ENCODE data around the gene FAM76B. TPM values are rescaled to one million over a fixed set of nuclear protein-coding genes. Genes with fewer than 3 reads are reported as not detected.

The FAM76B gene
- total RNA-seq, 1 donor from 2014 or later = 6.5 TPM

DNA sequence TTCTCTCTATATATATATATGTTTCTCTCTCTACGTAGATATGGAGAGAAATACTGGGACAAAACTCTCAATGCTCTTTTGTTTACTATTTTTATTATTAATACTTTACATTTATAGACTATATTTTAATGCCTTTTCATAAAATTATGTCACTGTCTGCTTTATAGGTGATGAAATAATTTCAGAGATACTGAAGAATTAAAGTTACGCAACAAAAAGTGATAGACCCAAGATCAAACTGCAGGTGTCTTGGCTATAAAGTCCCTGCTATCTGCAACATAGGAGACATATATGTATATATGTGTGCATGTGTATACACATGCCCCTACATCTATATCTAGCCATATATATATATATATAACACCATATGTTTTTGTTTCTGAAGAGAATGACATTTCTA lies 60.8 kb downstream of the FAM76B start:
- no peaks in the 10 kb centered on the region for H3K4me1 ChIP-seq
- H3K27ac ChIP-seq = no peak overlapping the region
- no peak overlapping the region for H3K4me3 ChIP-seq
- TF ChIP-seq, protein P1, sequence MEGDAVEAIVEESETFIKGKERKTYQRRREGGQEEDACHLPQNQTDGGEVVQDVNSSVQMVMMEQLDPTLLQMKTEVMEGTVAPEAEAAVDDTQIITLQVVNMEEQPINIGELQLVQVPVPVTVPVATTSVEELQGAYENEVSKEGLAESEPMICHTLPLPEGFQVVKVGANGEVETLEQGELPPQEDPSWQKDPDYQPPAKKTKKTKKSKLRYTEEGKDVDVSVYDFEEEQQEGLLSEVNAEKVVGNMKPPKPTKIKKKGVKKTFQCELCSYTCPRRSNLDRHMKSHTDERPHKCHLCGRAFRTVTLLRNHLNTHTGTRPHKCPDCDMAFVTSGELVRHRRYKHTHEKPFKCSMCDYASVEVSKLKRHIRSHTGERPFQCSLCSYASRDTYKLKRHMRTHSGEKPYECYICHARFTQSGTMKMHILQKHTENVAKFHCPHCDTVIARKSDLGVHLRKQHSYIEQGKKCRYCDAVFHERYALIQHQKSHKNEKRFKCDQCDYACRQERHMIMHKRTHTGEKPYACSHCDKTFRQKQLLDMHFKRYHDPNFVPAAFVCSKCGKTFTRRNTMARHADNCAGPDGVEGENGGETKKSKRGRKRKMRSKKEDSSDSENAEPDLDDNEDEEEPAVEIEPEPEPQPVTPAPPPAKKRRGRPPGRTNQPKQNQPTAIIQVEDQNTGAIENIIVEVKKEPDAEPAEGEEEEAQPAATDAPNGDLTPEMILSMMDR (IDR thresholded peaks at IDR 0.05) = no peak
- intact Hi-C loops (cut with DNase I) = no loop called here
- no peaks in the 10 kb centered on the region for H3K9me3 ChIP-seq
- no peaks in the 10 kb centered on the region for H3K36me3 ChIP-seq
- no peaks in the 10 kb centered on the region for H3K27me3 ChIP-seq
- no peak for DNase-seq (ENCODE audit: low spot score in 2 of 2)

DNA sequence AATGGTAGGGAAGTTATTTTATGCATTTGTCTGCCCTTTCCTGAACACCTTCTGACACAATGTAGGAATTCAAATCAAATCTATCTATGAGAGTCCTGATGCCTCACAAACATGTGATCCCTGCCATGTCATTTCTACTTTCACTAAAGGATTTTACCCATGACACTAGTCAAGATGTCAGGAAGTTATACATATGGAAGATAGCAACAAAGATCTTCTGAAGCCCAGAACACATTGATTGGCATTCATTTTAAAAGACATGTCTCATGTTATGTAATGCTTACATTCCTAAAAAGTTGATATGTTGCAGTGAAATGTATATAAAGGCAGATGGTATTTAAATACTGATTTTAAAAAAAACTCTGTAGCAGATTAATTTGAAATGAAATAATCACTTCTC lies 61.5 kb downstream of the FAM76B start:
- no peaks in the 10 kb centered on the region for H3K9me3 ChIP-seq
- TF ChIP-seq, protein P1 (IDR thresholded peaks at IDR 0.05) = no peak
- no peaks in the 10 kb centered on the region for H3K36me3 ChIP-seq
- intact Hi-C loops (cut with DNase I) = no loop called here
- H3K4me3 ChIP-seq = no peak overlapping the region
- H3K4me1 ChIP-seq = no peaks in the 10 kb centered on the region
- H3K27me3 ChIP-seq = no peaks in the 10 kb centered on the region
- H3K27ac ChIP-seq = no peak overlapping the region
- DNase-seq (ENCODE audit: low spot score in 2 of 2) = no peak

DNA sequence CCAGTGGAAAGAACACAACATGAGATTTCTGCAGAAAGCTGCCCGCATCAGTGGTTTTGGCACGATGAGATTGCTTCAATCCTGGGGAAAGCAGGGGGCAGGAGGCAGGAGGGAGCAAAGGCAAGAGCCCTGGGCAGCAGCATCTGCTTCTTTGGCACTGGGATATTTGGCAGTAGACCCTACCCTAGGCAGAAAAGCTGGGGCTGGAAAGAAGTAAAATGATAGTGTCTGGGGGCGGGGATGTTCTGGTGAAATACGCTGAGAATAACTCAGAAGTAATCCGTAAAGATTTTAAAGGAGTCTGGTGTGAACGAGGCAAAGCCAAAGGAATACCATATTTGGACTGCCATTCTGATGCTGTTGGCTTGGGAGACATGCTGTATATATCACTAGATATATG lies 62.0 kb downstream of the FAM76B start:
- Histone ChIP-seq H3K4me1 (no peaks in the 10 kb centered on the region), H3K27ac (peak overlapping the region in 1 of 2 donors; percentile 4), H3K4me3 (peak overlapping the region in 1 of 2 donors; percentile 42), H3K9me3 (no peaks in the 10 kb centered on the region), H3K27me3 (no peaks in the 10 kb centered on the region), H3K36me3 (no peaks in the 10 kb centered on the region)
- no peak for DNase-seq (ENCODE audit: low spot score in 2 of 2)
- TF ChIP-seq, protein P1 (IDR thresholded peaks at IDR 0.05) = no peak
- intact Hi-C loops (cut with DNase I) = no loop called here

DNA sequence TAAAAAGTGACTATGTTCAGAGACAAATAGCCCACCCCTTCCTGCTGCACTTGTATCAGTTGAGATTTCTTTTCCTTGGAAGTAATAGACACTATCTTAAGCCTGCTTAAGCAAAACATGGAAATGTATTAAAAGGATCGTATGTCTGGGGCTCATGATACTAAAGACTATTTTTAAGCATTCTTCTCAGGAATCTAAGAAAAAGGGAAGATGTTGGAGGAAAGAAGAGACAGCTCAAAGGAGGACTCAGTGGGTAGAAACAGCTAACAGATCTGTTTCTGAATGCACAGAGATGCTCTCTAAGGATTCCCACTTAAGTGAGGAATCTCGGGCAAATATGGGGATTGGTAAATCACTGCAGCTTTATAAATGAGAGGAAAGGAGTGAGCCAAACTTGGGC lies 62.5 kb downstream of the FAM76B start:
- intact Hi-C loops (cut with DNase I) = no loop called here
- no peak overlapping the region for H3K27ac ChIP-seq
- no peaks in the 10 kb centered on the region for H3K27me3 ChIP-seq
- no peak for DNase-seq (ENCODE audit: low spot score in 2 of 2)
- no peaks in the 10 kb centered on the region for H3K9me3 ChIP-seq
- H3K36me3 ChIP-seq = no peaks in the 10 kb centered on the region
- TF ChIP-seq, protein P1 (IDR thresholded peaks at IDR 0.05) = no peak
- no peak overlapping the region for H3K4me3 ChIP-seq
- no peaks in the 10 kb centered on the region for H3K4me1 ChIP-seq

DNA sequence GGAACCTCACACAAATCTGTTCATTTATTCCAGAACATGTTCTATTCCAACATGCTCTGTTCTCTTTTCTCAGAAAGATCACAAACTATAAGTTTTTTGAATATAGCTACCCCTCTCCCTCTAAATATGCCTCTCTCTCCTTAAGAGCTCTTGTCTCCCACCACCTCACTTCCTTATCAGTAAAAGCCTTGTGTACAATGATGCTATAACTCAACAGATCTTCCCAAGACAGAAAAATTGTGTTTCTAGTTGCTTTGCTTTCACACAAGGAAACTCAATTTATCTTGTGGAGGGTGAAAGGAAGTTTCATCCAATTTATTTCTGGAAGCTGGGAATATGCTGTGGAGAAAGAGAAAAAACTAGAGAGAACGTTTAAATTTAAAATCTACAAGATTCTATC lies 64.4 kb downstream of the FAM76B start:
- H3K27me3 ChIP-seq = no peaks in the 10 kb centered on the region
- H3K36me3 ChIP-seq = no peaks in the 10 kb centered on the region
- no peak for DNase-seq (ENCODE audit: low spot score in 2 of 2)
- TF ChIP-seq, protein P1 (IDR thresholded peaks at IDR 0.05) = no peak
- intact Hi-C loops (cut with DNase I) = no loop called here
- H3K9me3 ChIP-seq = no peaks in the 10 kb centered on the region
- no peak overlapping the region for H3K4me3 ChIP-seq
- no peaks in the 10 kb centered on the region for H3K4me1 ChIP-seq
- H3K27ac ChIP-seq = no peak overlapping the region

DNA sequence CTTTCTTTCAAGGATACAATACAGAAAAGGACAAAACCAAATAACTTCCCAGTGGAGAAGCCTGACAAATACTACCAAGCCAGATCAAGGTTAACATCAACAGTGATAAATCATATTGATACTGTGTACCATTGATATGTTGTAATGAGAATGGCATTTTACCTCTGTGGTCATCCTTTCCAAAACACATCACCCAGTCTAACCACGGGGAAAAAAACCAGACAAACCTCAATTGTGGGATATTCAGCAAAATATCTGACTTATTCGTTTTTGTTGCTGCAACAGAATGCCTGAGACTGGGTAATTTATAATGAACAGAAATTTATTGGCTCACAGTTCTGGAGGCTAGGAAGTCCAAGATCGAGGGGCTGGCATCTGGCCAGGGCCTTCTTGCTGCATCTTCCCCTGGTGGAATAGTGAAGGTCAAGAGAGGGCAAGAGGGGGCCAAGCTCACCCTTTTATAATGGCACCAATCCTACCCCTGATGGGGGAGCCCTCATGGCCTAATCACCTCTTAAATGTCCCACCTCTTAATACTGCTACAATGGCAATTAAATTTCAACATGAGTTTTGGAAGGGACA lies 66.1 kb downstream of the FAM76B start:
- Histone ChIP-seq H3K27ac (no peak overlapping the region), H3K36me3 (no peaks in the 10 kb centered on the region), H3K9me3 (no peaks in the 10 kb centered on the region), H3K4me1 (no peaks in the 10 kb centered on the region), H3K4me3 (no peak overlapping the region), H3K27me3 (no peaks in the 10 kb centered on the region)
- intact Hi-C loops (cut with DNase I) = no loop called here
- TF ChIP-seq, protein P1 (IDR thresholded peaks at IDR 0.05) = no peak
- no peak for DNase-seq (ENCODE audit: low spot score in 2 of 2)

Data from ascending aorta (tissue), 2 donors.